ENCODE data around the gene ANKRD12. TPM values are rescaled to one million over a fixed set of nuclear protein-coding genes. Genes with fewer than 3 reads are reported as not detected.
A peak's percentile ranks its signal among the peaks of the same experiment; 100 is the strongest.

The ANKRD12 gene
- total and polyA plus RNA-seq, 2 donors (not counting 1 experiment from before 2014, with no cell fraction given): 13.0 to 53.3 TPM

GRCh38 chr18:9237981-9238380 is 101.4 kb downstream of the ANKRD12 start:
- TF ChIP-seq EZH2 (IDR thresholded peaks at IDR 0.05; ENCODE audit: low read length, missing control alignments) (no peak), CTCF (conservative IDR thresholded peaks at IDR 0.05 in 1 of 2, IDR thresholded peaks at IDR 0.05 in 1 of 2; ENCODE audit: low read depth in 1 of 2, low read length in 2 of 2) (no peak)
- Histone ChIP-seq H3K27me3 (ENCODE audit: control insufficient read depth, insufficient read depth, low read length) (no peaks in the 10 kb centered on the region), H3K9ac (ENCODE audit: insufficient read depth, low read length) (no peak overlapping the region), H2AFZ (ENCODE audit: low read length) (no peak overlapping the region), H3K4me3 (replicated peaks in 1 of 4; ENCODE audit: control extremely low read depth in 1 of 4, insufficient read depth in 1 of 4, low read depth in 3 of 4, low read length in 4 of 4) (no peak overlapping the region), H4K20me1 (ENCODE audit: control insufficient read depth, extremely low read depth, insufficient read depth, low read length) (no peaks in the 10 kb centered on the region), H3K4me1 (ENCODE audit: control insufficient read depth, extremely low read depth, insufficient read depth, low read length) (no peaks in the 10 kb centered on the region), H3K4me2 (ENCODE audit: extremely low read depth, insufficient read depth, low read length) (no peak overlapping the region), H3K9me3 (ENCODE audit: control insufficient read depth, insufficient read depth, low read depth, low read length) (no peaks in the 10 kb centered on the region), H3K79me2 (ENCODE audit: control insufficient read depth, insufficient read depth, low read length) (peaks cover 2% of the 10 kb centered on the region), H3K27ac (ENCODE audit: insufficient read depth, low read length) (no peak overlapping the region), H3K36me3 (ENCODE audit: control insufficient read depth, insufficient read depth, low read length) (peaks cover 2% of the 10 kb centered on the region)
- no peak for DNase-seq (ENCODE audit: low read depth in 2 of 2)

DNA sequence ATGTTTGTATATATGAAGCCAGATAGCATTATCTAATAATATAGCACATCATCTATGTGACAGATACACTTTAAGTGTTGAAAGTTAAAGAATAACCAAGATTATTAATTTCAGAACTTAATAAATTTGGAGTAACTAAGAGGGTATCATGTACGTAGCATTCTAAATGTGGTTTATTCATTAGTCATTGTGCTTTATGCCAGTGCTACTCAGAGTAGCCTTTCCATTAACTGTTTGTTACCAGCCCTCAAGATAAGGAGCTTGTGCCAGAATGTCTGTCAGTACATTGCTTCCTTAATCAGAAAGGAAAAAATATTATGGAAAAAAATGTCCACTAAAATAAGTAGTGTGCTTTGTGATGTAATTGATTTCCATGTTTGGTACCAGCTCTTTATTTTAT is 103.1 kb downstream of the ANKRD12 start:
- DNase-seq (ENCODE audit: low read depth in 2 of 2): peak in 1 of 2 donors; percentile 12
- H3K4me1 ChIP-seq (ENCODE audit: control insufficient read depth, extremely low read depth, insufficient read depth, low read length): no peaks in the 10 kb centered on the region
- no peaks in the 10 kb centered on the region for H3K27me3 ChIP-seq (ENCODE audit: control insufficient read depth, insufficient read depth, low read length)
- no peak overlapping the region for H3K4me3 ChIP-seq (replicated peaks in 1 of 4; ENCODE audit: control extremely low read depth in 1 of 4, insufficient read depth in 1 of 4, low read depth in 3 of 4, low read length in 4 of 4)
- H3K9me3 ChIP-seq (ENCODE audit: control insufficient read depth, insufficient read depth, low read depth, low read length): no peaks in the 10 kb centered on the region
- H2AFZ ChIP-seq (ENCODE audit: low read length): no peak overlapping the region
- H3K79me2 ChIP-seq (ENCODE audit: control insufficient read depth, insufficient read depth, low read length): no peaks in the 10 kb centered on the region
- no peak overlapping the region for H3K27ac ChIP-seq (ENCODE audit: insufficient read depth, low read length)
- no peak overlapping the region for H3K4me2 ChIP-seq (ENCODE audit: extremely low read depth, insufficient read depth, low read length)
- no peaks in the 10 kb centered on the region for H4K20me1 ChIP-seq (ENCODE audit: control insufficient read depth, extremely low read depth, insufficient read depth, low read length)
- H3K36me3 ChIP-seq (ENCODE audit: control insufficient read depth, insufficient read depth, low read length): no peaks in the 10 kb centered on the region
- TF ChIP-seq CTCF (conservative IDR thresholded peaks at IDR 0.05 in 1 of 2, IDR thresholded peaks at IDR 0.05 in 1 of 2; ENCODE audit: low read depth in 1 of 2, low read length in 2 of 2) (no peak), EZH2 (IDR thresholded peaks at IDR 0.05; ENCODE audit: low read length, missing control alignments) (no peak)
- no peak overlapping the region for H3K9ac ChIP-seq (ENCODE audit: insufficient read depth, low read length)

GRCh38 chr18:9240270-9240669 is 103.7 kb downstream of the ANKRD12 start:
- Histone ChIP-seq H3K9ac (ENCODE audit: insufficient read depth, low read length) (no peak overlapping the region), H4K20me1 (ENCODE audit: control insufficient read depth, extremely low read depth, insufficient read depth, low read length) (no peaks in the 10 kb centered on the region), H2AFZ (ENCODE audit: low read length) (no peak overlapping the region), H3K4me1 (ENCODE audit: control insufficient read depth, extremely low read depth, insufficient read depth, low read length) (no peaks in the 10 kb centered on the region), H3K79me2 (ENCODE audit: control insufficient read depth, insufficient read depth, low read length) (no peaks in the 10 kb centered on the region), H3K9me3 (ENCODE audit: control insufficient read depth, insufficient read depth, low read depth, low read length) (no peaks in the 10 kb centered on the region), H3K27me3 (ENCODE audit: control insufficient read depth, insufficient read depth, low read length) (no peaks in the 10 kb centered on the region), H3K4me2 (ENCODE audit: extremely low read depth, insufficient read depth, low read length) (no peak overlapping the region), H3K36me3 (ENCODE audit: control insufficient read depth, insufficient read depth, low read length) (no peaks in the 10 kb centered on the region), H3K27ac (ENCODE audit: insufficient read depth, low read length) (no peak overlapping the region), H3K4me3 (replicated peaks in 1 of 4; ENCODE audit: control extremely low read depth in 1 of 4, insufficient read depth in 1 of 4, low read depth in 3 of 4, low read length in 4 of 4) (no peak overlapping the region)
- no peak for DNase-seq (ENCODE audit: low read depth in 2 of 2)
- no peak for TF ChIP-seq EZH2 (IDR thresholded peaks at IDR 0.05; ENCODE audit: low read length, missing control alignments)
